Thoracic aorta (tissue), 2 donors: ENCODE measurements around the gene THBD. TPM values are rescaled to one million over a fixed set of nuclear protein-coding genes. Genes with fewer than 3 reads are reported as not detected.

ENCODE experiments used
- ATAC-seq: fragments of 150-250 bp; one replicate; pipeline ENCODE4 v1.8.0; 2017; ENCODE audit warnings: low read depth; ENCODE audit not compliant: insufficient number of reproducible peaks, low FRiP score
- DNase-seq: peaks from one replicate; pipeline ENCODE4 v3.0.0-alpha.2; 2020; ENCODE audit warnings: low spot score
- H3K27ac ChIP-seq, 2 donors: fragments of 200-600 bp; sonication (generic); 1 replicate in 1 of 2; 2 replicates in 1 of 2; pipeline ENCODE4 v1.5.1; 2016; ENCODE audit warnings: mild to moderate bottlenecking in 2 of 2, moderate library complexity in 2 of 2
- H3K27me3 ChIP-seq: fragments of 200-600 bp; sonication (generic); replicated peaks from 2 replicates; pipeline ENCODE4 v1.6.0; 2016; ENCODE audit warnings: mild to moderate bottlenecking; ENCODE audit not compliant: insufficient read depth
- H3K36me3 ChIP-seq: fragments of 200-600 bp; sonication (generic); one replicate; pipeline ENCODE4 v1.5.1; 2016
- H3K4me1 ChIP-seq, 2 donors: fragments of 200-600 bp; sonication (generic); 1 replicate in 1 of 2; 2 replicates in 1 of 2; pipeline versions ENCODE4 v1.5.1 to v1.6.0; 2016; ENCODE audit warnings: low read depth in 2 of 2, mild to moderate bottlenecking in 1 of 2; ENCODE audit not compliant: control insufficient read depth in 1 of 2
- H3K4me3 ChIP-seq: fragments of 200-600 bp; sonication (generic); 2 replicates; pipeline ENCODE4 v1.5.1; 2016; ENCODE audit warnings: mild to moderate bottlenecking
- H3K9me3 ChIP-seq: fragments of 200-600 bp; sonication (generic); 2 replicates; pipeline ENCODE4 v1.5.1; 2016
- CTCF ChIP-seq: fragments of 200-600 bp; sonication (generic); IDR thresholded peaks from one replicate; pipeline ENCODE4 v1.5.1; 2019; ENCODE audit warnings: antibody characterized with exemption
- total RNA-seq, 2 donors: library from RNA; depleted of rRNA; stranded (reverse); fragments of >200 nt; gene quantifications; one replicate each; pipeline versions ENCODE4 v1.1.0 to v1.2.3, GENCODE V29; 2016

Gene THBD
- total RNA-seq: 100 to 1,000 TPM; 106 to 266 TPM

GRCh38 chr20:23049201-23050075, at the start of gene THBD:
Gene THBD (minus strand): TSS chr20:23049672. CDS start chr20:23049504, 168 bp downstream.
- DNase-seq (peak; percentile 65), ATAC-seq (peak; percentile 70)
- peak within 1 kb of the TSS; percentile 82 to 89 for H3K27ac ChIP-seq
- H3K4me1 ChIP-seq: peaks cover 12 to 45% of the 10 kb centered on the region in 2 donors
- no peak for TF ChIP-seq CTCF
- no peaks in the 10 kb centered on the region for H3K27me3 ChIP-seq
- H3K9me3 ChIP-seq: no peaks in the 10 kb centered on the region
- no peaks in the 10 kb centered on the region for H3K36me3 ChIP-seq
- H3K4me3 ChIP-seq: peak within 1 kb of the TSS; percentile 85

- no peak for ATAC-seq
- Histone ChIP-seq H3K27ac (no peak overlapping the region), H3K9me3 (no peaks in the 10 kb centered on the region), H3K36me3 (no peaks in the 10 kb centered on the region), H3K4me3 (no peak overlapping the region), H3K27me3 (no peaks in the 10 kb centered on the region), H3K4me1 (peaks cover 1 to 21% of the 10 kb centered on the region in 2 donors)
- no peak for TF ChIP-seq CTCF
- DNase-seq: no peak
Measured at GRCh38 chr20:23097636-23098580, 48.4 kb upstream of the THBD start.

GRCh38 chr20:23096986-23097520, 47.6 kb upstream of the THBD start:
- Histone ChIP-seq H3K9me3 (no peaks in the 10 kb centered on the region), H3K27me3 (no peaks in the 10 kb centered on the region), H3K4me3 (no peak overlapping the region), H3K36me3 (no peaks in the 10 kb centered on the region), H3K4me1 (peaks cover 4 to 20% of the 10 kb centered on the region in 2 donors), H3K27ac (no peak overlapping the region)
- ATAC-seq: no peak
- no peak for TF ChIP-seq CTCF
- no peak for DNase-seq

GRCh38 chr20:23096097-23096496, 46.6 kb upstream of the THBD start:
- peaks cover 4 to 23% of the 10 kb centered on the region in 2 donors for H3K4me1 ChIP-seq
- H3K27me3 ChIP-seq: no peaks in the 10 kb centered on the region
- no peaks in the 10 kb centered on the region for H3K36me3 ChIP-seq
- no peak overlapping the region for H3K27ac ChIP-seq
- no peak for DNase-seq
- H3K4me3 ChIP-seq: no peak overlapping the region
- no peak for ATAC-seq
- H3K9me3 ChIP-seq: no peaks in the 10 kb centered on the region
- TF ChIP-seq CTCF: no peak
